SK-N-SH (cell line): Measurements from ENCODE around the gene CSNK2A2. TPM values are rescaled to one million over a fixed set of nuclear protein-coding genes. Genes with fewer than 3 reads are reported as not detected.

Source experiments
- CTCF ChIA-PET: fragments of 300-600, 350-600 bp; formaldehyde crosslinking; extraction: SDS; loops from one replicate; lab custom pipeline; 2021; lab: Yijun Ruan, JAX
- POLR2A ChIA-PET: fragments of 350-600 bp; sonication (Branson Sonifier 250); formaldehyde crosslinking; extraction: SDS; loops from one replicate; lab custom pipeline; 2020; ENCODE audit warnings: antibody characterized with exemption, inconsistent platforms; lab: Yijun Ruan, JAX
- DNase-seq: peaks from one replicate; pipeline ENCODE4 v3.0.0; 2012
- H2AFZ ChIP-seq: fragments of 200-600 bp; sonication (generic); 2 replicates; pipeline ENCODE4 v1.8.1; 2016; ENCODE audit warnings: antibody characterized with exemption, mild to moderate bottlenecking, low read depth
- H3F3A ChIP-seq: fragments of 200-600 bp; sonication (generic); replicated peaks from 2 replicates; pipeline ENCODE3; 2016; ENCODE audit warnings: antibody characterized with exemption, mild to moderate bottlenecking; ENCODE audit not compliant: insufficient read depth
- H3K27ac ChIP-seq, 2 experiments: fragments of 200-500 bp in 1 of 2; fragments of 200-600 bp in 1 of 2; sonication (Bioruptor generic) in 1 of 2; sonication (generic), shearing (Covaris generic) in 1 of 2; 2 replicates each; pipeline versions ENCODE4 v1.5.1 to v1.6.1; 2014 to 2016; ENCODE audit warnings: low read depth in 2 of 2, inconsistent platforms in 1 of 2, low read length in 1 of 2, mild to moderate bottlenecking in 1 of 2, mixed read lengths in 1 of 2
- H3K27me3 ChIP-seq: fragments of 200-600 bp; sonication (generic), shearing (Covaris generic); 2 replicates; pipeline ENCODE4 v1.6.1; 2016; ENCODE audit warnings: mixed run types; ENCODE audit not compliant: insufficient read depth
- H3K36me3 ChIP-seq, 2 experiments: fragments of 200-500 bp in 1 of 2; fragments of 200-600 bp in 1 of 2; sonication (Bioruptor generic) in 1 of 2; sonication (generic) in 1 of 2; replicated peaks in 1 of 2; 2 replicates each; pipeline versions ENCODE3 to v1.5.1; 2014 to 2016; ENCODE audit warnings: low read length in 1 of 2, mild to moderate bottlenecking in 1 of 2; ENCODE audit not compliant: insufficient read depth in 2 of 2, control insufficient read depth in 1 of 2
- H3K4me1 ChIP-seq, 2 experiments: fragments of 200-500 bp in 1 of 2; fragments of 200-600 bp in 1 of 2; sonication (Bioruptor generic) in 1 of 2; sonication (generic), shearing (Covaris generic) in 1 of 2; 2 replicates each; pipeline versions ENCODE4 v1.5.1 to v1.6.1; 2014 to 2016; ENCODE audit warnings: low read depth in 1 of 2, low read length in 1 of 2, mixed run types in 1 of 2; ENCODE audit not compliant: insufficient read depth in 2 of 2, control insufficient read depth in 1 of 2
- H3K4me2 ChIP-seq: fragments of 200-600 bp; sonication (generic), shearing (Covaris generic); 2 replicates; pipeline ENCODE4 v1.6.1; 2017; ENCODE audit warnings: mixed run types
- H3K4me3 ChIP-seq, 2 experiments: fragments of 200-500 bp in 1 of 2; fragments of 200-600 bp in 1 of 2; sonication (Bioruptor generic) in 1 of 2; sonication (generic), shearing (Covaris generic) in 1 of 2; 2 replicates each; pipeline versions ENCODE4 v1.5.1 to v1.8.1; 2014 to 2016; ENCODE audit warnings: low read depth in 2 of 2, inconsistent platforms in 1 of 2, low read length in 1 of 2, mild to moderate bottlenecking in 1 of 2, mixed read lengths in 1 of 2, moderate library complexity in 1 of 2
- H3K79me2 ChIP-seq: fragments of 200-600 bp; sonication (generic); 2 replicates; pipeline ENCODE4 v1.8.1; 2017; ENCODE audit warnings: mild to moderate bottlenecking; ENCODE audit not compliant: insufficient read depth
- H3K9ac ChIP-seq: fragments of 200-600 bp; sonication (generic); 2 replicates; pipeline ENCODE4 v1.6.1; 2017; ENCODE audit warnings: mixed run types
- H3K9me2 ChIP-seq: fragments of 200-600 bp; sonication (generic); 2 replicates; pipeline ENCODE4 v1.6.1; 2017; ENCODE audit warnings: mixed run types
- H3K9me3 ChIP-seq: fragments of 200-600 bp; sonication (generic); 2 replicates; pipeline ENCODE4 v1.6.1; 2017; ENCODE audit warnings: mixed run types, mild to moderate bottlenecking, moderate library complexity
- H4K20me1 ChIP-seq: fragments of 200-600 bp; sonication (generic); 2 replicates; pipeline ENCODE4 v1.6.1; 2017; ENCODE audit warnings: mild to moderate bottlenecking, mixed run types; ENCODE audit not compliant: insufficient read depth
- EP300 ChIP-seq, 2 experiments: IDR thresholded peaks; 2 replicates each; pipeline versions ENCODE4 v1.4.0 to v1.6.1; 2012; ENCODE audit warnings: borderline replicate concordance in 1 of 2, low read depth in 1 of 2, low read length in 1 of 2
- GABPA ChIP-seq: IDR thresholded peaks from 2 replicates; pipeline ENCODE4 v1.4.0; 2012; ENCODE audit warnings: low read depth, mild to moderate bottlenecking
- GATA2 ChIP-seq: sonication (generic); formaldehyde crosslinking; IDR thresholded peaks from 2 replicates; pipeline ENCODE4 v1.5.0; 2020; ENCODE audit warnings: mild to moderate bottlenecking, missing genetic modification reagents
- MXI1 ChIP-seq: IDR thresholded peaks from 2 replicates; pipeline ENCODE4 v1.6.1; 2012; ENCODE audit warnings: mild to moderate bottlenecking, low read depth, low read length, improper control_type of control experiment
- NFIC ChIP-seq: IDR thresholded peaks from 2 replicates; pipeline ENCODE4 v1.4.0; 2012; ENCODE audit warnings: borderline replicate concordance
- POLR2AphosphoS5 ChIP-seq: IDR thresholded peaks from 2 replicates; pipeline ENCODE4 v1.6.1; 2012; ENCODE audit warnings: low read depth, low read length
- RAD21 ChIP-seq: IDR thresholded peaks from 2 replicates; pipeline ENCODE4 v1.6.1; 2012; ENCODE audit warnings: mild to moderate bottlenecking, low read length
- SIN3A ChIP-seq: IDR thresholded peaks from 2 replicates; pipeline ENCODE4 v1.6.1; 2012; ENCODE audit warnings: low read depth, mild to moderate bottlenecking, low read length, moderate library complexity, borderline replicate concordance
- SMC3 ChIP-seq: IDR thresholded peaks from 2 replicates; pipeline ENCODE4 v1.6.1; 2012; ENCODE audit warnings: low read depth, low read length, improper control_type of control experiment
- TAF1 ChIP-seq: IDR thresholded peaks from 2 replicates; pipeline ENCODE4 v1.6.1; 2012; ENCODE audit warnings: low read depth, mild to moderate bottlenecking, low read length, moderate library complexity, borderline replicate concordance
- TCF12 ChIP-seq: IDR thresholded peaks from 2 replicates; pipeline ENCODE4 v1.4.0; 2012
- TEAD4 ChIP-seq: IDR thresholded peaks from 2 replicates; pipeline ENCODE4 v1.4.0; 2012; ENCODE audit warnings: mild to moderate bottlenecking, borderline replicate concordance; ENCODE audit not compliant: insufficient read depth
- WGBS: methylation state at CpG from one replicate; pipeline ENCODE4 v1.1.6; 2017; ENCODE audit warnings: low lambda C conversion rate; 5-methylcytosine and 5-hydroxymethylcytosine counted together
- polyA plus RNA-seq, 3 experiments: library from polyadenylated mRNA; depleted of rRNA; stranded (reverse); fragments of >200 nt; gene quantifications; 2 replicates each; pipeline ENCODE4 v1.2.3, GENCODE V29; 2012
- TF ChIP-seq, protein P1 (sequence below): fragments of 200-600 bp; sonication (generic); IDR thresholded peaks from 2 replicates; pipeline ENCODE4 v1.6.1; 2017; ENCODE audit warnings: antibody characterized with exemption, mild to moderate bottlenecking, moderate library complexity
- TF ChIP-seq, protein P2 (sequence below): IDR thresholded peaks from 2 replicates; pipeline ENCODE4 v1.6.1; 2012; ENCODE audit warnings: mild to moderate bottlenecking, low read depth, low read length, moderate library complexity
- TF ChIP-seq, protein P3 (sequence below): IDR thresholded peaks from 2 replicates; pipeline ENCODE4 v1.4.0; 2012; ENCODE audit warnings: low read depth, borderline replicate concordance
- TF ChIP-seq, protein P4 (sequence below): IDR thresholded peaks from 2 replicates; pipeline ENCODE4 v1.4.0; 2012; ENCODE audit warnings: low read depth, borderline replicate concordance
- TF ChIP-seq, protein P5 (sequence below): IDR thresholded peaks from 2 replicates; pipeline ENCODE4 v1.4.0; 2012; ENCODE audit warnings: low read depth

CSNK2A2 gene
- polyA plus RNA-seq, 1 of the 3 experiments (the other 2 are of a cell fraction) = 25.8 TPM

DNA sequence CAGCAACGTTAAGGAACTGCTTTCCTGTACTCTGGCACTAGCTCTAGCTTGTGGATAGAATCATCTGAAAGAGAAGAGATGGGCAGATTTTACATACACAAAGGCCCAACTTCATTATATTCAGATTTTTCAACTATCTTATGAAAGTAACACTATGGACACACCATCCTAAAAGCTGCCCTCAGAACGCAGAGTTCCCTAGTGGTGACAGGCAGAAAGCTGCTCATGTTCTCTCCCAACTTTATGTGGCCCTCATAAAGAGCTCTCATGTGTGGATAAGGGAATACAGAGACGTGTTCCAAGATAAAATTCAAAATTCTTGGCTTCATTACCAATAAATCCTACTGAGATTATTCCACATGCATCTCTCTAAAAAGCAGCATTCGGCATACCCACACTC is 70.3 kb downstream of the CSNK2A2 start:
- no peak overlapping the region for H2AFZ ChIP-seq
- POLR2A ChIA-PET = interaction anchor here (1.0 to 1.4 kb wide), 2 partner anchors 92 to 106 kb away, joined by 3 to 4 read pairs; no protein-coding TSS in a partner anchor
- H4K20me1 ChIP-seq = peaks cover 53% of the 10 kb centered on the region
- H3K27me3 ChIP-seq = no peaks in the 10 kb centered on the region
- peak overlapping the region; percentile 78 for H3K4me2 ChIP-seq
- TF ChIP-seq TAF1 (no peak), GATA2 (CRISPR knock-in tag) (no peak), SMC3 (no peak), RAD21 (no peak), POLR2AphosphoS5 (no peak), GABPA (no peak), SIN3A (no peak)
- TF ChIP-seq, protein P1, sequence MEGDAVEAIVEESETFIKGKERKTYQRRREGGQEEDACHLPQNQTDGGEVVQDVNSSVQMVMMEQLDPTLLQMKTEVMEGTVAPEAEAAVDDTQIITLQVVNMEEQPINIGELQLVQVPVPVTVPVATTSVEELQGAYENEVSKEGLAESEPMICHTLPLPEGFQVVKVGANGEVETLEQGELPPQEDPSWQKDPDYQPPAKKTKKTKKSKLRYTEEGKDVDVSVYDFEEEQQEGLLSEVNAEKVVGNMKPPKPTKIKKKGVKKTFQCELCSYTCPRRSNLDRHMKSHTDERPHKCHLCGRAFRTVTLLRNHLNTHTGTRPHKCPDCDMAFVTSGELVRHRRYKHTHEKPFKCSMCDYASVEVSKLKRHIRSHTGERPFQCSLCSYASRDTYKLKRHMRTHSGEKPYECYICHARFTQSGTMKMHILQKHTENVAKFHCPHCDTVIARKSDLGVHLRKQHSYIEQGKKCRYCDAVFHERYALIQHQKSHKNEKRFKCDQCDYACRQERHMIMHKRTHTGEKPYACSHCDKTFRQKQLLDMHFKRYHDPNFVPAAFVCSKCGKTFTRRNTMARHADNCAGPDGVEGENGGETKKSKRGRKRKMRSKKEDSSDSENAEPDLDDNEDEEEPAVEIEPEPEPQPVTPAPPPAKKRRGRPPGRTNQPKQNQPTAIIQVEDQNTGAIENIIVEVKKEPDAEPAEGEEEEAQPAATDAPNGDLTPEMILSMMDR = peak; percentile 39
- TF ChIP-seq, protein P2, sequence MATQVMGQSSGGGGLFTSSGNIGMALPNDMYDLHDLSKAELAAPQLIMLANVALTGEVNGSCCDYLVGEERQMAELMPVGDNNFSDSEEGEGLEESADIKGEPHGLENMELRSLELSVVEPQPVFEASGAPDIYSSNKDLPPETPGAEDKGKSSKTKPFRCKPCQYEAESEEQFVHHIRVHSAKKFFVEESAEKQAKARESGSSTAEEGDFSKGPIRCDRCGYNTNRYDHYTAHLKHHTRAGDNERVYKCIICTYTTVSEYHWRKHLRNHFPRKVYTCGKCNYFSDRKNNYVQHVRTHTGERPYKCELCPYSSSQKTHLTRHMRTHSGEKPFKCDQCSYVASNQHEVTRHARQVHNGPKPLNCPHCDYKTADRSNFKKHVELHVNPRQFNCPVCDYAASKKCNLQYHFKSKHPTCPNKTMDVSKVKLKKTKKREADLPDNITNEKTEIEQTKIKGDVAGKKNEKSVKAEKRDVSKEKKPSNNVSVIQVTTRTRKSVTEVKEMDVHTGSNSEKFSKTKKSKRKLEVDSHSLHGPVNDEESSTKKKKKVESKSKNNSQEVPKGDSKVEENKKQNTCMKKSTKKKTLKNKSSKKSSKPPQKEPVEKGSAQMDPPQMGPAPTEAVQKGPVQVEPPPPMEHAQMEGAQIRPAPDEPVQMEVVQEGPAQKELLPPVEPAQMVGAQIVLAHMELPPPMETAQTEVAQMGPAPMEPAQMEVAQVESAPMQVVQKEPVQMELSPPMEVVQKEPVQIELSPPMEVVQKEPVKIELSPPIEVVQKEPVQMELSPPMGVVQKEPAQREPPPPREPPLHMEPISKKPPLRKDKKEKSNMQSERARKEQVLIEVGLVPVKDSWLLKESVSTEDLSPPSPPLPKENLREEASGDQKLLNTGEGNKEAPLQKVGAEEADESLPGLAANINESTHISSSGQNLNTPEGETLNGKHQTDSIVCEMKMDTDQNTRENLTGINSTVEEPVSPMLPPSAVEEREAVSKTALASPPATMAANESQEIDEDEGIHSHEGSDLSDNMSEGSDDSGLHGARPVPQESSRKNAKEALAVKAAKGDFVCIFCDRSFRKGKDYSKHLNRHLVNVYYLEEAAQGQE = no peak
- H3K9ac ChIP-seq = peak overlapping the region; percentile 92; the same call in 1 of the 2 replicates
- DNase-seq = no peak
- peak overlapping the region; percentile 90 to 92 for H3K4me3 ChIP-seq
- H3K9me2 ChIP-seq = no peaks in the 10 kb centered on the region
- H3K36me3 ChIP-seq = no peaks in the 10 kb centered on the region
- H3K4me1 ChIP-seq = peaks cover 11 to 34% of the 10 kb centered on the region in 2 experiments; a peak in 3 of 4 replicates
- peaks cover 61% of the 10 kb centered on the region for H3K79me2 ChIP-seq
- peak overlapping the region in 1 of 2 experiments; percentile 45; a peak in 1 of 4 replicates for H3K27ac ChIP-seq
- CTCF ChIA-PET = interaction anchor here (0.7 to 6.5 kb wide), 14 partner anchors 10 to 537 kb away, joined by 3 to 91 read pairs (median 5); partner anchors contain the start of gene MMP15
- 36% methylated on average over 4 of the region's 4 CpGs for WGBS
- no peaks in the 10 kb centered on the region for H3K9me3 ChIP-seq
- peaks cover 7% of the 10 kb centered on the region for H3F3A ChIP-seq

DNA sequence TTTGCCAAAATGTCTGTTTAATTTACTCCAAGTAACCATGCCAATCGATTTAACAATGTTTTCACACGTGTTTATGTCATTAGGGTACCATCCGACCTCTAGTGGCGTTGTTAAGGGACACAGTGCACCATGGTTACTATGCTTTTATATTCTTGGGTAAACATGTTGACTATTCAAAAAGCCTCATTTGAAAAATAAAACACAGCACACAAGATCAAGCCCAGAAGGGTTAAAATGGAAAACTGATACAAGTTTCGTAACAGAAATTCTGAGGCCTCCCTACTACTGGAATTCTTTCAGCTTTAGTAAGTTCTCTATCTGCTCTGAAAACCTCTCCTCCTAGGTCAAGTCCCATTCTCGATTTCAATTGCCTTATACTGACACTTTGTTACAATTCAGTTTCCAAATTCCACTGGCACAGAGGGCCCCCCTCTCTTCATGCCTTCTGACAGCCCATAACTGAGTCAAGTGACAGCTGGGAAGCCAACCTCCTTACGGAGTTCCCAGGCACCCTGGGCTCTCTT is 70.8 kb downstream of the CSNK2A2 start:
- Histone ChIP-seq H3K36me3 (no peaks in the 10 kb centered on the region), H2AFZ (no peak overlapping the region), H4K20me1 (peaks cover 58% of the 10 kb centered on the region), H3K9me3 (no peaks in the 10 kb centered on the region), H3K9ac (peak overlapping the region; percentile 92; the same call in 1 of the 2 replicates), H3F3A (peaks cover 7% of the 10 kb centered on the region), H3K27me3 (no peaks in the 10 kb centered on the region), H3K9me2 (no peaks in the 10 kb centered on the region), H3K4me2 (peak overlapping the region; percentile 78), H3K4me3 (peak overlapping the region; percentile 90 to 92), H3K4me1 (peaks cover 13 to 35% of the 10 kb centered on the region in 2 experiments; a peak in 3 of 4 replicates), H3K79me2 (peaks cover 66% of the 10 kb centered on the region), H3K27ac (peak overlapping the region in 1 of 2 experiments; percentile 45; a peak in 1 of 4 replicates)
- ChIA-PET CTCF (interaction anchor here (0.7 to 6.5 kb wide), 21 partner anchors 10 to 536 kb away, joined by 3 to 91 read pairs (median 3); partner anchors contain the start of genes MMP15 and USB1), POLR2A (interaction anchor here (0.7 to 1.4 kb wide), 2 partner anchors 104 to 106 kb away, joined by 3 to 4 read pairs; no protein-coding TSS in a partner anchor)
- 29% methylated on average over 7 of the region's 7 CpGs for WGBS
- no peak for DNase-seq
- TF ChIP-seq EP300 (IDR thresholded peaks at IDR 0.05; ENCODE audit: borderline replicate concordance in 1 of 2, low read depth in 1 of 2, low read length in 1 of 2) (no peak), MXI1 (peak; percentile 92), TCF12 (no peak), TEAD4 (no peak), RAD21 (peak; percentile 33), NFIC (no peak)
- TF ChIP-seq, protein P3, sequence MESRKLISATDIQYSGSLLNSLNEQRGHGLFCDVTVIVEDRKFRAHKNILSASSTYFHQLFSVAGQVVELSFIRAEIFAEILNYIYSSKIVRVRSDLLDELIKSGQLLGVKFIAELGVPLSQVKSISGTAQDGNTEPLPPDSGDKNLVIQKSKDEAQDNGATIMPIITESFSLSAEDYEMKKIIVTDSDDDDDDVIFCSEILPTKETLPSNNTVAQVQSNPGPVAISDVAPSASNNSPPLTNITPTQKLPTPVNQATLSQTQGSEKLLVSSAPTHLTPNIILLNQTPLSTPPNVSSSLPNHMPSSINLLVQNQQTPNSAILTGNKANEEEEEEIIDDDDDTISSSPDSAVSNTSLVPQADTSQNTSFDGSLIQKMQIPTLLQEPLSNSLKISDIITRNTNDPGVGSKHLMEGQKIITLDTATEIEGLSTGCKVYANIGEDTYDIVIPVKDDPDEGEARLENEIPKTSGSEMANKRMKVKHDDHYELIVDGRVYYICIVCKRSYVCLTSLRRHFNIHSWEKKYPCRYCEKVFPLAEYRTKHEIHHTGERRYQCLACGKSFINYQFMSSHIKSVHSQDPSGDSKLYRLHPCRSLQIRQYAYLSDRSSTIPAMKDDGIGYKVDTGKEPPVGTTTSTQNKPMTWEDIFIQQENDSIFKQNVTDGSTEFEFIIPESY = no peak
- TF ChIP-seq, protein P4, sequence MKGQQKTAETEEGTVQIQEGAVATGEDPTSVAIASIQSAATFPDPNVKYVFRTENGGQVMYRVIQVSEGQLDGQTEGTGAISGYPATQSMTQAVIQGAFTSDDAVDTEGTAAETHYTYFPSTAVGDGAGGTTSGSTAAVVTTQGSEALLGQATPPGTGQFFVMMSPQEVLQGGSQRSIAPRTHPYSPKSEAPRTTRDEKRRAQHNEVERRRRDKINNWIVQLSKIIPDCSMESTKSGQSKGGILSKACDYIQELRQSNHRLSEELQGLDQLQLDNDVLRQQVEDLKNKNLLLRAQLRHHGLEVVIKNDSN = no peak
- TF ChIP-seq, protein P5, sequence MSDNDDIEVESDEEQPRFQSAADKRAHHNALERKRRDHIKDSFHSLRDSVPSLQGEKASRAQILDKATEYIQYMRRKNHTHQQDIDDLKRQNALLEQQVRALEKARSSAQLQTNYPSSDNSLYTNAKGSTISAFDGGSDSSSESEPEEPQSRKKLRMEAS = 0 out of 2 replicates have a peak, but pooled peaks have one; percentile 25
